HFFc6 (cell line): ENCODE measurements around the gene CHN1. TPM values are rescaled to one million over a fixed set of nuclear protein-coding genes. Genes with fewer than 3 reads are reported as not detected.

Experiments
- DNase-seq: peaks from one replicate; pipeline ENCODE4 v3.0.0-alpha.2; 2018
- H3K27ac Mint-ChIP-seq: 2 replicates; pipeline ENCODE4 v1.8.0; 2020; ENCODE audit warnings: mild to moderate bottlenecking, mixed read lengths
- H3K27me3 Mint-ChIP-seq: 2 replicates; pipeline ENCODE4 v1.8.0; 2021; ENCODE audit warnings: mild to moderate bottlenecking, moderate library complexity, mixed read lengths; ENCODE audit not compliant: insufficient read depth
- H3K36me3 Mint-ChIP-seq: 2 replicates; pipeline ENCODE4 v1.8.0; 2021; ENCODE audit warnings: low read depth, mixed read lengths
- H3K4me1 Mint-ChIP-seq: 2 replicates; pipeline ENCODE4 v1.8.0; 2020; ENCODE audit warnings: low read depth, mixed read lengths
- H3K4me3 Mint-ChIP-seq: 2 replicates; pipeline ENCODE4 v1.8.0; 2020; ENCODE audit warnings: mild to moderate bottlenecking, moderate library complexity, mixed read lengths
- H3K9me3 Mint-ChIP-seq: 2 replicates; pipeline ENCODE4 v1.8.0; 2020; ENCODE audit warnings: mild to moderate bottlenecking, mixed read lengths
- CTCF ChIP-seq: fragments of 200-600 bp; sonication (generic); IDR thresholded peaks from 2 replicates; pipeline ENCODE4 v1.5.0; 2021; ENCODE audit warnings: antibody characterized with exemption, mild to moderate bottlenecking
- total RNA-seq, 6 experiments: library from RNA; stranded (reverse); fragmentation: NEBNext Ultra II Directional; extraction: Animal tissue kit (Norgen Biotek cat#: 25700); gene quantifications; 2 replicates in 1 of 6; 3 replicates in 5 of 6; pipeline ENCODE4 v1.2.3, GENCODE V29; 2021

Gene CHN1
- total RNA-seq, 6 experiments from 2014 or later = 85.5 to 104 (median 97.2) TPM

GRCh38 chr2:174877301-174877700 lies 127.9 kb downstream of the CHN1 start:
- Mint-ChIP-seq H3K27me3 (no peaks in the 10 kb centered on the region), H3K9me3 (no peaks in the 10 kb centered on the region), H3K4me3 (no peak overlapping the region), H3K27ac (no peak overlapping the region), H3K36me3 (no peaks in the 10 kb centered on the region), H3K4me1 (peaks cover 30% of the 10 kb centered on the region)
- no peak for DNase-seq
- TF ChIP-seq CTCF = no peak

GRCh38 chr2:174874085-174874484 lies 131.1 kb downstream of the CHN1 start:
- Mint-ChIP-seq H3K4me3 (no peak overlapping the region), H3K36me3 (0 out of 2 replicates have a peak, but pooled peaks cover 6% of the 10 kb centered on the region), H3K27ac (no peak overlapping the region), H3K4me1 (peaks cover 38% of the 10 kb centered on the region), H3K27me3 (no peaks in the 10 kb centered on the region), H3K9me3 (no peaks in the 10 kb centered on the region)
- no peak for TF ChIP-seq CTCF
- DNase-seq = no peak

- H3K4me1 Mint-ChIP-seq = peaks cover 32% of the 10 kb centered on the region
- H3K36me3 Mint-ChIP-seq = 0 out of 2 replicates have a peak, but pooled peaks cover 6% of the 10 kb centered on the region
- no peak for TF ChIP-seq CTCF
- H3K27me3 Mint-ChIP-seq = no peaks in the 10 kb centered on the region
- DNase-seq = peak; percentile 24
- no peak overlapping the region for H3K27ac Mint-ChIP-seq
- H3K4me3 Mint-ChIP-seq = no peak overlapping the region
- H3K9me3 Mint-ChIP-seq = no peaks in the 10 kb centered on the region
Observed at GRCh38 chr2:174873471-174873870, 131.7 kb downstream of the CHN1 start.

GRCh38 chr2:174870787-174871186 lies 134.4 kb downstream of the CHN1 start:
- Mint-ChIP-seq H3K36me3 (0 out of 2 replicates have a peak, but pooled peaks cover 6% of the 10 kb centered on the region), H3K27me3 (no peaks in the 10 kb centered on the region), H3K9me3 (no peaks in the 10 kb centered on the region), H3K4me1 (peaks cover 22% of the 10 kb centered on the region), H3K27ac (no peak overlapping the region), H3K4me3 (no peak overlapping the region)
- DNase-seq = no peak
- TF ChIP-seq CTCF = no peak

GRCh38 chr2:174868878-174869277 lies 136.3 kb downstream of the CHN1 start:
- no peak for TF ChIP-seq CTCF
- DNase-seq = no peak
- H3K9me3 Mint-ChIP-seq = no peaks in the 10 kb centered on the region
- H3K27me3 Mint-ChIP-seq = no peaks in the 10 kb centered on the region
- H3K36me3 Mint-ChIP-seq = 0 out of 2 replicates have a peak, but pooled peaks cover 6% of the 10 kb centered on the region
- no peak overlapping the region for H3K4me3 Mint-ChIP-seq
- H3K4me1 Mint-ChIP-seq = peaks cover 20% of the 10 kb centered on the region
- H3K27ac Mint-ChIP-seq = no peak overlapping the region

- no peak overlapping the region for H3K4me3 Mint-ChIP-seq
- peaks cover 8% of the 10 kb centered on the region; the same call in 1 of the 2 replicates for H3K4me1 Mint-ChIP-seq
- no peak for TF ChIP-seq CTCF
- no peak for DNase-seq
- H3K27me3 Mint-ChIP-seq = no peaks in the 10 kb centered on the region
- H3K9me3 Mint-ChIP-seq = no peaks in the 10 kb centered on the region
- H3K36me3 Mint-ChIP-seq = 0 out of 2 replicates have a peak, but pooled peaks cover 6% of the 10 kb centered on the region
- H3K27ac Mint-ChIP-seq = no peak overlapping the region
Observed at GRCh38 chr2:174866421-174866820, 138.8 kb downstream of the CHN1 start.
